Daoy (cell line): ENCODE results near the gene SLFN14. TPM values are rescaled to one million over a fixed set of nuclear protein-coding genes. Genes with fewer than 3 reads are reported as not detected.
"Not testable (repeated sequence)": the region's sequence is repeated elsewhere in the genome, so short reads cannot be mapped to it uniquely, and the experiment has no call there.

Experiments
- DNase-seq: peaks from one replicate; pipeline ENCODE4 v3.0.0-alpha.2; 2015; ENCODE audit warnings: low read depth
- total RNA-seq: library from RNA; depleted of rRNA; stranded (reverse); fragments of >200 nt; shearing (Covaris generic); gene quantifications from 2 replicates; pipeline ENCODE4 v1.2.3, GENCODE V29; 2014; rRNA removed

The SLFN14 gene
- total RNA-seq, result not detected in 2 replicates

- no peak for DNase-seq
Measured at GRCh38 chr17:35560703-35561102, at the start of gene SLFN14. Gene SLFN14, minus strand, starts transcription at chr17:35560819. Its CDS starts 2,757 bp downstream, at chr17:35558062.

GRCh38 chr17:35609831-35610230 lies 49.2 kb upstream of the SLFN14 start:
- DNase-seq, result no peak

- DNase-seq, result no peak
Measured at GRCh38 chr17:35607239-35607847, 46.7 kb upstream of the SLFN14 start.

GRCh38 chr17:35605678-35606077 lies 45.1 kb upstream of the SLFN14 start:
- no peak for DNase-seq

GRCh38 chr17:35603674-35604073 lies 43.1 kb upstream of the SLFN14 start:
- DNase-seq, result no peak

GRCh38 chr17:35597604-35598003 lies 37.0 kb upstream of the SLFN14 start:
- no peak for DNase-seq

- DNase-seq, result no peak
Measured at GRCh38 chr17:35596530-35597233, 36.1 kb upstream of the SLFN14 start.

- no peak for DNase-seq
Measured at GRCh38 chr17:35596072-35596471, 35.5 kb upstream of the SLFN14 start.

GRCh38 chr17:35588196-35588920 lies 27.7 kb upstream of the SLFN14 start:
- DNase-seq, result peak; percentile 88

- DNase-seq, result peak; percentile 98
Measured at GRCh38 chr17:35587074-35587961, 26.7 kb upstream of the SLFN14 start, which contains the start of gene AP2B1. Gene AP2B1, plus strand, starts transcription at chr17:35587322. Its CDS starts 6,709 bp downstream, at chr17:35594031.

- DNase-seq, result no peak
Measured at GRCh38 chr17:35586569-35587073, 26.0 kb upstream of the SLFN14 start.

GRCh38 chr17:35584061-35584460 lies 23.4 kb upstream of the SLFN14 start:
- DNase-seq, result no peak

- DNase-seq, result no peak
Measured at GRCh38 chr17:35578929-35579432, 18.4 kb upstream of the SLFN14 start.

- peak; percentile 95 for DNase-seq
Measured at GRCh38 chr17:35578197-35578928, 17.7 kb upstream of the SLFN14 start, which contains the start of gene PEX12. Gene PEX12, minus strand, starts transcription at chr17:35578571. Its CDS starts 550 bp downstream, at chr17:35578021.

GRCh38 chr17:35577830-35578196 lies 17.2 kb upstream of the SLFN14 start:
- peak; percentile 27 for DNase-seq

GRCh38 chr17:35575759-35576158 lies 15.1 kb upstream of the SLFN14 start:
- no peak for DNase-seq

- no peak for DNase-seq
Measured at GRCh38 chr17:35569405-35569804, 8.8 kb upstream of the SLFN14 start.

- peak; percentile 61 for DNase-seq
Measured at GRCh38 chr17:35568561-35568960, 7.9 kb upstream of the SLFN14 start.

GRCh38 chr17:35566968-35567367 lies 6.3 kb upstream of the SLFN14 start:
- no peak for DNase-seq

GRCh38 chr17:35563181-35563580 lies 2.6 kb upstream of the SLFN14 start:
- DNase-seq, result not testable (repeated sequence)
